BJ (cell line): Measurements from ENCODE around the gene INSIG1. TPM values are rescaled to one million over a fixed set of nuclear protein-coding genes. Genes with fewer than 3 reads are reported as not detected.

Source experiments
- CTCF ChIA-PET: fragments of 350-600 bp; formaldehyde crosslinking; extraction: SDS; loops from one replicate; lab custom pipeline; 2021; ENCODE audit warnings: antibody characterized with exemption, inconsistent platforms; lab: Yijun Ruan, JAX
- POLR2A ChIA-PET: fragments of 300-600 bp; sonication (Branson Sonifier 250); formaldehyde crosslinking; extraction: SDS; loops from one replicate; lab custom pipeline; 2021; ENCODE audit warnings: antibody characterized with exemption; lab: Charles Lee
- DNase-seq: peaks from one replicate; pipeline ENCODE4 v3.0.0-alpha.2; 2011; ENCODE audit warnings: low read depth
- H3K27me3 ChIP-seq: 2 replicates; pipeline ENCODE4 v1.6.0; 2011; ENCODE audit warnings: low read length; ENCODE audit not compliant: control insufficient read depth, insufficient read depth
- H3K36me3 ChIP-seq: 2 replicates; pipeline ENCODE4 v1.5.1; 2011; ENCODE audit warnings: low read length; ENCODE audit not compliant: control insufficient read depth, insufficient read depth
- H3K4me3 ChIP-seq: 2 replicates; pipeline ENCODE4 v1.5.1; 2011; ENCODE audit warnings: low read depth, mild to moderate bottlenecking, control low read depth, low read length
- CTCF ChIP-seq: IDR thresholded peaks from 2 replicates; pipeline ENCODE4 v1.5.1; 2011; ENCODE audit warnings: low read depth, mild to moderate bottlenecking, control low read depth, inconsistent platforms, low read length, moderate library complexity; ENCODE audit not compliant: insufficient read depth
- polyA plus RNA-seq: library from polyadenylated mRNA; depleted of rRNA; stranded (reverse); fragments of >200 nt; gene quantifications from 2 replicates; pipeline ENCODE4 v1.2.3, GENCODE V29; 2011

INSIG1 gene
- polyA plus RNA-seq, 1 experiment = 11.0 TPM

DNA sequence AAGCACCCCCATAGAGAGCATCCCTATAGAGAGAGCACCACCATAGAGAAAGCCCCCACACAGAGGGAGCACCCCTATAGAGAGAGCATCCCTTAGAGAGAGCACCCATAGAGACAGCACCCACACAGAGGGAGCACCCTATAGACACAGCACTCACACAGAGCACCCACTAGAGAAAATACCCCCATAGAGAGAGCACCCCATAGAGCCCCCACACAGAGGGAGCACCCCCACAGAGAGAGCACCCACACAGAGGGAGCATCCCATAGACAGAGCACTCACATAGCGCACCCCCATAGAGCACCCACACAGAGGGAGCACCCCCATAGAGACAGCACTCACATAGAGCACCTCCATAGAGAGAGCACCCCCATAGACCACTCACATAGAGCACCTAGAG, 48.6 kb downstream of the INSIG1 start:
- H3K27me3 ChIP-seq = peaks cover 1% of the 10 kb centered on the region; the same call in 1 of the 2 replicates
- H3K4me3 ChIP-seq = no peak overlapping the region
- CTCF ChIA-PET = no interaction called here
- no peaks in the 10 kb centered on the region for H3K36me3 ChIP-seq
- POLR2A ChIA-PET = no interaction called here
- no peak for TF ChIP-seq CTCF
- no peak for DNase-seq

- CTCF ChIA-PET = interaction anchor here (0.7 to 1.3 kb wide), 3 partner anchors 154 to 421 kb away, joined by 3 to 5 read pairs (median 4); no protein-coding TSS in a partner anchor
- DNase-seq = no peak
Observed at GRCh38 chr7:155348806-155349205, 51.1 kb downstream of the INSIG1 start.

GRCh38 chr7:155349601-155350331, 52.1 kb downstream of the INSIG1 start:
- Histone ChIP-seq H3K36me3 (no peaks in the 10 kb centered on the region), H3K27me3 (peaks cover 1% of the 10 kb centered on the region; the same call in 1 of the 2 replicates), H3K4me3 (no peak overlapping the region)
- CTCF ChIA-PET = interaction anchor here (0.8 to 1.3 kb wide), 3 partner anchors 159 to 422 kb away, joined by 4 to 5 read pairs (median 4); no protein-coding TSS in a partner anchor
- POLR2A ChIA-PET = no interaction called here
- TF ChIP-seq CTCF = no peak
- DNase-seq = no peak

More at GRCh38 chr7:155348806-155349205, 51.1 kb downstream of the INSIG1 start:
- H3K4me3 ChIP-seq = no peak overlapping the region
- POLR2A ChIA-PET = no interaction called here
- TF ChIP-seq CTCF = no peak
- H3K27me3 ChIP-seq = peaks cover 1% of the 10 kb centered on the region; the same call in 1 of the 2 replicates
- no peaks in the 10 kb centered on the region for H3K36me3 ChIP-seq

- TF ChIP-seq CTCF = no peak
- Histone ChIP-seq H3K27me3 (peaks cover 1% of the 10 kb centered on the region; the same call in 1 of the 2 replicates), H3K4me3 (no peak overlapping the region), H3K36me3 (no peaks in the 10 kb centered on the region)
- no peak for DNase-seq
- ChIA-PET CTCF (interaction anchor here (0.9 to 1.4 kb wide), 2 partner anchors 158 to 423 kb away, joined by 3 read pairs; no protein-coding TSS in a partner anchor), POLR2A (no interaction called here)
Observed at GRCh38 chr7:155351120-155351870, 53.6 kb downstream of the INSIG1 start.
